ENCODE data around the gene CALCOCO1. TPM values are rescaled to one million over a fixed set of nuclear protein-coding genes. Genes with fewer than 3 reads are reported as not detected.

CALCOCO1 gene
- total RNA-seq, 4 donors from 2014 or later = 149 to 263 (median 237) TPM

DNA sequence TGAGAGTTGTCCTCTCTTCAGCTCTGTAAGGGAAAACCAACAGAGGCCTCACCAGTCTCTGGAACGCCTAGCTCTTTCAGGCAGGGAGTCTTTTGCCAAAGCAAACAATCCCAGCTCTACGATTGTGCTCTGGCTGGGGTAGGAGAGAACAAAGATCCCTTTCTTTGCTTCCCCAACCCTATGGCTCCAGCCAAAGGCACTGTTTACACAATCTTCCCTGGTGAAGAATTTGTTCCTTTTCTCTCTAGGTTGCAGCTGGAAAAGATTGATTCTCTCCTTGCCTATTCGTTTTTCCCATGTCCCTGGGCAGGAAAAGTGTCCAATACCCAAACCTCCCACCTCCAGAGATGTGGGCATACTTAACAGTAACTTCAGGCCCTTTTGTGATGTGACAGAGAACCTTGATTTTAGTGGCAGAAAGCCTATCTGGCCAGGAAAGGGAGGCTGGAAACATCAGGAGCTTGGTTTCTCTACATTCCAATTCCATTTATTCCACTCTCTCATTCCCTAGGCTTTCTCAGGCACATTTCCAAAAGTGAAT lies 68.2 kb downstream of the CALCOCO1 start:
- TF ChIP-seq, protein P1, sequence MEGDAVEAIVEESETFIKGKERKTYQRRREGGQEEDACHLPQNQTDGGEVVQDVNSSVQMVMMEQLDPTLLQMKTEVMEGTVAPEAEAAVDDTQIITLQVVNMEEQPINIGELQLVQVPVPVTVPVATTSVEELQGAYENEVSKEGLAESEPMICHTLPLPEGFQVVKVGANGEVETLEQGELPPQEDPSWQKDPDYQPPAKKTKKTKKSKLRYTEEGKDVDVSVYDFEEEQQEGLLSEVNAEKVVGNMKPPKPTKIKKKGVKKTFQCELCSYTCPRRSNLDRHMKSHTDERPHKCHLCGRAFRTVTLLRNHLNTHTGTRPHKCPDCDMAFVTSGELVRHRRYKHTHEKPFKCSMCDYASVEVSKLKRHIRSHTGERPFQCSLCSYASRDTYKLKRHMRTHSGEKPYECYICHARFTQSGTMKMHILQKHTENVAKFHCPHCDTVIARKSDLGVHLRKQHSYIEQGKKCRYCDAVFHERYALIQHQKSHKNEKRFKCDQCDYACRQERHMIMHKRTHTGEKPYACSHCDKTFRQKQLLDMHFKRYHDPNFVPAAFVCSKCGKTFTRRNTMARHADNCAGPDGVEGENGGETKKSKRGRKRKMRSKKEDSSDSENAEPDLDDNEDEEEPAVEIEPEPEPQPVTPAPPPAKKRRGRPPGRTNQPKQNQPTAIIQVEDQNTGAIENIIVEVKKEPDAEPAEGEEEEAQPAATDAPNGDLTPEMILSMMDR (IDR thresholded peaks at IDR 0.05; ENCODE audit: low read depth) = no peak

Other genes with a start within 250 kb of the CALCOCO1 start
- 10 to 100 TPM in 3 of 4 donors, 1 to 10 TPM in 1; 5.1 to 30.7 (median 24.6) TPM for gene MAP3K12, start 228.0 kb downstream of the CALCOCO1 start, total RNA-seq
- gene TARBP2, start 226.2 kb downstream of the CALCOCO1 start, total RNA-seq = 10 to 100 TPM; 16.0 to 27.1 (median 22.7) TPM
- gene NPFF, start 220.0 kb downstream of the CALCOCO1 start, total RNA-seq = not detected
- 10 to 100 TPM; 32.0 to 49.7 (median 43.7) TPM for gene ATF7, start 101.1 kb downstream of the CALCOCO1 start, total RNA-seq
- gene ATP5MC2, start 51.4 kb downstream of the CALCOCO1 start, total RNA-seq = 100 to 1,000 TPM; 156 to 327 (median 249) TPM
- gene CISTR, start 24.5 kb upstream of the CALCOCO1 start, total RNA-seq = not detected
- gene HOXC13, start 211.4 kb upstream of the CALCOCO1 start, total RNA-seq = 1 to 10 TPM in 1 of 4 donors, under 1 TPM in 1, not detected in 2; 0.34 to 1.1 TPM
- gene HOXC12, start 227.5 kb upstream of the CALCOCO1 start, total RNA-seq = 1 to 10 TPM in 1 of 4 donors, under 1 TPM in 3; 0.17 to 1.8 (median 0.50) TPM
- gene HOXC11, start 245.7 kb upstream of the CALCOCO1 start, total RNA-seq = under 1 TPM in 3 of 4 donors, not detected in 1; 0.38 to 0.51 (median 0.44) TPM
- gene HOTAIR, start 247.5 kb upstream of the CALCOCO1 start, total RNA-seq = 1 to 10 TPM in 1 of 4 donors, under 1 TPM in 3; 0.34 to 3.4 (median 0.61) TPM